Left forelimb (tissue), 1 donor: ENCODE results near the gene PGBD2.
"Not testable (repeated sequence)": the region's sequence is repeated elsewhere in the genome, so short reads cannot be mapped to it uniquely, and the experiment has no call there.

Experiments
- DNase-seq: peaks from one replicate; pipeline ENCODE4 v3.0.0-alpha.2; 2018; ENCODE audit warnings: low spot score

PGBD2 gene

GRCh38 chr1:248906009-248906752, at the start of gene PGBD2:
TSS of gene PGBD2 (plus strand) at chr1:248906235. CDS start at chr1:248913863, 7,628 bp downstream.
- DNase-seq = peak; percentile 97

- no peak for DNase-seq
These were observed 48.8 kb upstream of the PGBD2 start for GRCh38 chr1:248857201-248857600.

- DNase-seq = no peak
These were observed 48.3 kb upstream of the PGBD2 start for GRCh38 chr1:248857749-248858095.

GRCh38 chr1:248858096-248858890, 47.7 kb upstream of the PGBD2 start:
- peak; percentile 79 for DNase-seq

GRCh38 chr1:248858891-248859889, 46.8 kb upstream of the PGBD2 start, which contains the start of gene ZNF692:
TSS of gene ZNF692 (minus strand) at chr1:248859085. CDS start at chr1:248858309, 776 bp downstream.
- DNase-seq = peak; percentile 98

GRCh38 chr1:248860007-248860406, 46.0 kb upstream of the PGBD2 start:
- no peak for DNase-seq

- DNase-seq = no peak
These were observed 44.4 kb upstream of the PGBD2 start for GRCh38 chr1:248861616-248862015.

GRCh38 chr1:248862695-248862997, 43.4 kb upstream of the PGBD2 start:
- DNase-seq = peak; percentile 60

- DNase-seq = peak; percentile 86
These were observed 42.8 kb upstream of the PGBD2 start for GRCh38 chr1:248862998-248863881.

- no peak for DNase-seq
These were observed 34.1 kb upstream of the PGBD2 start for GRCh38 chr1:248871837-248872401.

- peak; percentile 75 for DNase-seq
These were observed 33.2 kb upstream of the PGBD2 start for GRCh38 chr1:248872752-248873408.

- DNase-seq = peak; percentile 99
These were observed 32.5 kb upstream of the PGBD2 start for GRCh38 chr1:248873409-248873992.

- DNase-seq = no peak
These were observed 32.0 kb upstream of the PGBD2 start for GRCh38 chr1:248873993-248874533.

- no peak for DNase-seq
These were observed 24.8 kb upstream of the PGBD2 start for GRCh38 chr1:248881261-248881660.

GRCh38 chr1:248882427-248882826, 23.6 kb upstream of the PGBD2 start:
- DNase-seq = not testable (repeated sequence)

- DNase-seq = no peak
These were observed 21.3 kb upstream of the PGBD2 start for GRCh38 chr1:248884632-248885295.

GRCh38 chr1:248885646-248886045, 20.4 kb upstream of the PGBD2 start:
- no peak for DNase-seq

GRCh38 chr1:248886237-248886895, 19.7 kb upstream of the PGBD2 start:
- DNase-seq = no peak

GRCh38 chr1:248889914-248890243, 16.2 kb upstream of the PGBD2 start:
- not testable (repeated sequence) for DNase-seq
